Tibial artery (tissue), 4 donors: Measurements from ENCODE around the gene DPF3.

Source experiments
- DNase-seq, 2 donors: peaks; one replicate each; pipeline ENCODE4 v3.0.0-alpha.2; 2019
- H3K27ac ChIP-seq, 2 donors: fragments of 200-600 bp; sonication (generic) in 1 of 2; 1 replicate in 1 of 2; 2 replicates in 1 of 2; pipeline ENCODE4 v1.5.1; 2018 to 2019; ENCODE audit warnings: mild to moderate bottlenecking in 1 of 2
- H3K27me3 ChIP-seq, 2 donors: fragments of 200-600 bp; sonication (generic) in 1 of 2; one replicate each; pipeline versions ENCODE4 v1.5.1 to v1.6.0; 2016 to 2019
- H3K36me3 ChIP-seq, 3 donors: fragments of 200-600 bp; sonication (generic) in 2 of 3; one replicate each; pipeline ENCODE4 v1.5.1; 2016 to 2019; ENCODE audit warnings: mild to moderate bottlenecking in 2 of 3
- H3K4me1 ChIP-seq, 4 donors: fragments of 200-600 bp; sonication (generic) in 2 of 4; 1 replicate in 3 of 4; 2 replicates in 1 of 4; pipeline ENCODE4 v1.5.1; 2016 to 2019
- H3K4me3 ChIP-seq, 2 donors: fragments of 200-600 bp; sonication (generic) in 1 of 2; 1 replicate in 1 of 2; 2 replicates in 1 of 2; pipeline ENCODE4 v1.5.1; 2018 to 2019; ENCODE audit warnings: mild to moderate bottlenecking in 2 of 2
- H3K9me3 ChIP-seq, 3 donors: fragments of 200-600 bp; sonication (generic) in 1 of 3; one replicate each; pipeline ENCODE4 v1.5.1; 2016 to 2019
- intact Hi-C: fragments of 100-400 bp; cut with DNase I; formaldehyde crosslinking; loops from one replicate; pipeline ENCODE4 v1.15.0; 2023; ENCODE audit warnings: low total_unique reads
- TF ChIP-seq, protein P1 (sequence below), 2 experiments: fragments of 200-600 bp in 1 of 2; fragments of 450-650 bp in 1 of 2; IDR thresholded peaks; one replicate each; pipeline ENCODE4 v1.5.1; 2017 to 2019; ENCODE audit warnings: antibody characterized with exemption in 2 of 2, mild to moderate bottlenecking in 1 of 2, moderate library complexity in 1 of 2

The DPF3 gene

DNA sequence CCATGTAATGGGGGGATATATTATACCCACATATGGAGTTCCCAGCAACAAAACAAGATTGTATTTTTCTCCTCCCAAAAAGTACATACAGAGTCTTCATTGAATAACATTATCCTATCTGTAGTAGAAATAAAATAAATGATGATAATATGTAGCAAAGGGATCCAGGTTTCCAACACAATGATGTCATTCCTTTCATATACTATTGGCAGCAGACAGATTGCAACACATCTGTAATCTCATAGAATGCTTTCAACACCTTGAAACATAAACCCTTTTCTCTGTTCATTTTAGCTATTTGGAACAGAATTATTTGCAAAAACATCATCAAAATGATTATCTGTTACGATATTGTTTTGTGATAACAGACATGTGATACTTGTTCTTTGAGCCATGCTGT lies 317.6 kb downstream of the DPF3 start:
- H3K27ac ChIP-seq = no peak overlapping the region
- H3K9me3 ChIP-seq = no peaks in the 10 kb centered on the region
- no peak for DNase-seq
- H3K4me3 ChIP-seq = no peak overlapping the region
- H3K27me3 ChIP-seq = no peaks in the 10 kb centered on the region
- no peaks in the 10 kb centered on the region for H3K36me3 ChIP-seq
- H3K4me1 ChIP-seq = peaks cover 0 to 9% (median 3%) of the 10 kb centered on the region in 4 donors
- TF ChIP-seq, protein P1, sequence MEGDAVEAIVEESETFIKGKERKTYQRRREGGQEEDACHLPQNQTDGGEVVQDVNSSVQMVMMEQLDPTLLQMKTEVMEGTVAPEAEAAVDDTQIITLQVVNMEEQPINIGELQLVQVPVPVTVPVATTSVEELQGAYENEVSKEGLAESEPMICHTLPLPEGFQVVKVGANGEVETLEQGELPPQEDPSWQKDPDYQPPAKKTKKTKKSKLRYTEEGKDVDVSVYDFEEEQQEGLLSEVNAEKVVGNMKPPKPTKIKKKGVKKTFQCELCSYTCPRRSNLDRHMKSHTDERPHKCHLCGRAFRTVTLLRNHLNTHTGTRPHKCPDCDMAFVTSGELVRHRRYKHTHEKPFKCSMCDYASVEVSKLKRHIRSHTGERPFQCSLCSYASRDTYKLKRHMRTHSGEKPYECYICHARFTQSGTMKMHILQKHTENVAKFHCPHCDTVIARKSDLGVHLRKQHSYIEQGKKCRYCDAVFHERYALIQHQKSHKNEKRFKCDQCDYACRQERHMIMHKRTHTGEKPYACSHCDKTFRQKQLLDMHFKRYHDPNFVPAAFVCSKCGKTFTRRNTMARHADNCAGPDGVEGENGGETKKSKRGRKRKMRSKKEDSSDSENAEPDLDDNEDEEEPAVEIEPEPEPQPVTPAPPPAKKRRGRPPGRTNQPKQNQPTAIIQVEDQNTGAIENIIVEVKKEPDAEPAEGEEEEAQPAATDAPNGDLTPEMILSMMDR (IDR thresholded peaks at IDR 0.05) = no peak
- intact Hi-C loops = no loop called here

DNA sequence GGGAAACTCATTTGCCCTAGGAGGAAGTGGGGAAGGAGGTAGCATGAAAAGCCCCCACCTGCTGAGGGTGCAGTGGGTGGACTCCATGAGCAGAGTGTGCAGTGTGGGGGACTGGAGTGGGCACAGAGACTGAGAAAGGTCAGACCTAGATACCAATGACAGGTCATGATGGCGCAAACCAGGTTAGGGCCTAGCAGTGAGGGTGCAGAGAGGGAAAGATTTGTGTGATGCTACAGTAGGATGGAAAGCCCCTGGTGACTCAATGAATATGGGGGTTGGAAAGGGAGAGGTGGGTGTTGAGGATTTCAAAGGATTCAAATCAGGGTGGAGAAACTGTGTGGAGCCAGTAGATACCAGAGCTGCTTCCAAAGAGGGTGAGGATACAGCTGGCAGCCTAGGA lies 319.2 kb downstream of the DPF3 start:
- H3K27ac ChIP-seq = no peak overlapping the region
- no peak for DNase-seq
- H3K4me3 ChIP-seq = no peak overlapping the region
- intact Hi-C loops = no loop called here
- H3K36me3 ChIP-seq = no peaks in the 10 kb centered on the region
- H3K27me3 ChIP-seq = no peaks in the 10 kb centered on the region
- peaks cover 0 to 9% (median 3%) of the 10 kb centered on the region in 4 donors for H3K4me1 ChIP-seq
- TF ChIP-seq, protein P1 (IDR thresholded peaks at IDR 0.05) = no peak
- no peaks in the 10 kb centered on the region for H3K9me3 ChIP-seq

DNA sequence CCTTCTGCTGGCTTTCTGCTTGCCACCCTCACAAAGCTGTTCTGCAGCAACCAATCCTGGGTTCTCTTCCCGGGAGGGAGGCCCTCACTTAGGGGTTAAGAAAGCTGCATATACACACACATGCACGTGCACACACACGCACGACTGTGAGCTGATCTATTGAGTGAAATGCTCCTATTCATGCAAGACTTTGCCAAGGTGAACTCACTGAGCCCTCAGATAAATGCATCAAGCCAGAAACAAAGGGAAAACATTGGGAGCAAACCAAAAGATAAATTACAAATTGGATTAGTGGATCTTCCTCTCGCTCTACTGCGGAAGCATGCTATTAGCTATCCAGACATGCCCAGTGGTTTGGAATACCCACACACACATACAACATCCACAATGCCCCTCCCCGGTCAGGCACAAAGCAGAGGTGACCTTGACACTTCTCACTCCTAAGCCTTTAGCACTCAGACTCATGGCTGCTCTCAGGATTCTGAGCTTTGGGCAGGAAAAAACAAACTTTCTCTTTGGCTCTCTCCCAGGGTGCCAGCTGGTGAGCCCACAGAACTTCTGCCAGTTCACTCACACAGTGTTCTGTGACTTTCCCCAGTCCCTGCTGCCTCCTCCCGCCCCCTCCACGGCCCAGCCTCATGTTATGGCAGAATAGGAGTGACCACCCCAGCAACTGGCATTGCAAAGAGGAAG lies 320.0 kb downstream of the DPF3 start:
- Histone ChIP-seq H3K9me3 (no peaks in the 10 kb centered on the region), H3K4me3 (no peak overlapping the region), H3K27ac (no peak overlapping the region), H3K27me3 (no peaks in the 10 kb centered on the region), H3K4me1 (peaks cover 0 to 9% (median 3%) of the 10 kb centered on the region in 4 donors), H3K36me3 (no peaks in the 10 kb centered on the region)
- DNase-seq = no peak
- TF ChIP-seq, protein P1 (IDR thresholded peaks at IDR 0.05) = no peak
- intact Hi-C loops = no loop called here
